Measurements from ENCODE around the gene MS4A10.

MS4A10 gene

DNA sequence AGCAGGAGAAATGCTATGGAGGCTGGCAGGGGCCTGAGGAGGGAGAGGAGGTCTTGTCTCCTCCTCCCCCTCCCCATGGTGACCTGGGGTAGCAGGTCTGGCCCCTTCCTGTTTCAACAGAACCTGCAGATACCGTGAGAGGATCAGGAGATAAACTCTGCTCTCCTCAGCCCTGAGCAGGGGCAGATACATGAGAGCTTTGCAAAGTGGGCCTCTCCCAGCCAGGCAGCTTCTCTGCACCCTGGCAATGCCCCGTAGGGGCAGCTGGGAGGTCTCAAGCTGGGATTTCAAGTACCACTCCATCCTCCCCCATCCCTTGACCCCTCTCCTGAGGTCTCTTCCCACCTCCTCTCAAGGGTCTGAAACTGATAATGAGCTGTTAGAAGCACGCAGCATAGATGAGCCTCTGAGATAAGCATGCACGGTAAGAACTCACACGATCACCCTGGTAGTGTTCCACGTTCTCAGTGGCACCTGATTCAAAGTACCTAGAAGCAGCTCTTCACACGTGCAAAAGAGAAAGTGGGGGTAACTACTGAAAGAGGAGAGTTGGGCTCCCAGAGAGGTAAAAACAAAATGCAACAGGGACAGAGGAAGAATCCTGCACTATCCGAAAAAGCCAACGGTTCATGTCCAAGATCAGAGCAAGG is 51.9 kb downstream of the MS4A10 start:
- H3K4me3 ChIP-seq (ENCODE audit: low read length), result no peak overlapping the region
- no peak for DNase-seq (ENCODE audit: low read depth)
- TF ChIP-seq CTCF (conservative IDR thresholded peaks at IDR 0.05; ENCODE audit: low read length), result no peak

- no peak overlapping the region for H3K4me3 ChIP-seq (ENCODE audit: low read length)
- peak; percentile 18 for DNase-seq (ENCODE audit: low read depth)
- TF ChIP-seq CTCF (conservative IDR thresholded peaks at IDR 0.05; ENCODE audit: low read length), result peak; percentile 39
Measured at GRCh38 chr11:60838132-60838531, 53.0 kb downstream of the MS4A10 start.

- H3K4me3 ChIP-seq (ENCODE audit: low read length), result peak overlapping the region; percentile 20; the same call in 1 of the 2 replicates
- DNase-seq (ENCODE audit: low read depth), result peak; percentile 97
Measured at GRCh38 chr11:60840470-60841430, 55.6 kb downstream of the MS4A10 start.

DNA sequence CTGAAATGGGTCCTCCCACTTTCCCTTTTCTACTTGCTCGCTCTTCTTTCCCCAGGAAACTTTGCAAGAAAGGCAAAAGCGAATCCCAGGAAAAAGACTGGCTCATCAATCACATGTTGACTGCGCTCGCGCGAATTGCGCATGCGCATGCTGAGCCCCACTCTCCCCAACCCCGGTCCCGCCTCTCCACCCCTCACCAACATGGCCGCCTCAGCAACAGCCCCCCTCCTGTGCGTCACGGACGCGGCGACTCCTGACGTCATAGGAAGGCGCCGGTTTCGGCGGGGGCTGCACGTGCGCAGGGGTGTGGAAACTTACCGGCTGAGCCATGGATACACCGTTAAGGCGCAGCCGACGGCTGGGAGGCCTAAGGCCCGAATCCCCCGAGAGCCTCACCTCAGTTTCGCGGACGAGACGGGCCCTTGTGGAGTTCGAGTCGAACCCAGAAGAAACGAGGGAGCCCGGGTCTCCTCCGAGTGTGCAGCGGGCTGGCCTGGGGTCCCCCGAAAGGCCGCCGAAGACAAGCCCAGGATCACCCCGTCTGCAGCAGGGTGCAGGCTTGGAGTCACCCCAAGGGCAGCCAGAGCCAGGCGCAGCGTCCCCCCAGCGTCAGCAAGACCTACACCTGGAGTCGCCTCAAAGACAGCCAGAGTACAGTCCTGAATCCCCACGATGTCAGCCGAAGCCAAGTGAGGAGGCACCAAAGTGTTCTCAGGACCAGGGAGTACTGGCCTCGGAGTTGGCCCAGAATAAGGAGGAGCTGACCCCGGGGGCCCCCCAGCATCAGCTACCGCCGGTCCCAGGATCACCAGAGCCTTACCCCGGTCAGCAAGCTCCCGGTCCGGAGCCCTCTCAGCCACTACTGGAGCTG is 56.9 kb downstream of the MS4A10 start, which contains the start of gene CCDC86:
Gene CCDC86 (plus strand): TSS at position 317 of the 871 bp plus-strand sequence. CDS start 12 bp downstream, at position 329.
- TF ChIP-seq CTCF (conservative IDR thresholded peaks at IDR 0.05; ENCODE audit: low read length), result no peak
- peak; percentile 92 for DNase-seq (ENCODE audit: low read depth)
- H3K4me3 ChIP-seq (ENCODE audit: low read length), result peak within 1 kb of the TSS; percentile 94

More at GRCh38 chr11:60840470-60841430, 55.6 kb downstream of the MS4A10 start:
- 0 out of 2 replicates have a peak, but pooled peaks have one; percentile 1 for TF ChIP-seq CTCF (conservative IDR thresholded peaks at IDR 0.05; ENCODE audit: low read length)

GRCh38 chr11:60842668-60843600 is 57.8 kb downstream of the MS4A10 start:
- peak; percentile 7 for DNase-seq (ENCODE audit: low read depth)
- peak overlapping the region; percentile 94 for H3K4me3 ChIP-seq (ENCODE audit: low read length)
- no peak for TF ChIP-seq CTCF (conservative IDR thresholded peaks at IDR 0.05; ENCODE audit: low read length)
